OCI-LY3 (cell line): ENCODE data around the gene BRD4.

ENCODE experiments used
- H2AFZ ChIP-seq: fragments of 200-600, 300-600 bp; shearing (Covaris generic); 2 replicates; pipeline ENCODE4 v1.6.0; 2014; ENCODE audit warnings: antibody characterized with exemption, low read depth, low read length
- H3K27ac ChIP-seq: fragments of 200-600, 300-600 bp; sonication (generic); 2 replicates; pipeline ENCODE4 v1.5.1; 2014; ENCODE audit warnings: mild to moderate bottlenecking, low read length, moderate library complexity, mixed read lengths
- H3K27me3 ChIP-seq: fragments of 200-600, 300-600 bp; sonication (generic); 2 replicates; pipeline ENCODE4 v1.6.1; 2014; ENCODE audit warnings: low read depth, low read length, mixed read lengths
- H3K36me3 ChIP-seq: fragments of 200-600, 300-600 bp; sonication (generic); replicated peaks from 2 replicates; pipeline ENCODE3; 2014; ENCODE audit warnings: low read depth, low read length, mixed read lengths
- H3K4me1 ChIP-seq: fragments of 300-600, 200-600 bp; sonication (generic); 2 replicates; pipeline ENCODE4 v1.6.1; 2014; ENCODE audit warnings: low read length, mixed read lengths
- H3K4me2 ChIP-seq: fragments of 200-600, 300-600 bp; sonication (generic); 2 replicates; pipeline ENCODE4 v1.6.1; 2014; ENCODE audit warnings: low read length, mixed read lengths
- H3K4me3 ChIP-seq: fragments of 300-600, 200-600 bp; sonication (generic); 2 replicates; pipeline ENCODE4 v1.5.1; 2014; ENCODE audit warnings: antibody characterized with exemption, mild to moderate bottlenecking, low read length, moderate library complexity
- H3K79me2 ChIP-seq: fragments of 300-600, 200-600 bp; shearing (Covaris generic); 2 replicates; pipeline ENCODE4 v1.6.1; 2014; ENCODE audit warnings: mild to moderate bottlenecking, low read length, mixed read lengths
- H3K9ac ChIP-seq: fragments of 300-600, 200-600 bp; shearing (Covaris generic); 2 replicates; pipeline ENCODE4 v1.6.0; 2014; ENCODE audit warnings: mild to moderate bottlenecking, low read length, moderate library complexity
- H3K9me3 ChIP-seq: fragments of 200-600, 300-600 bp; shearing (Covaris generic); 2 replicates; pipeline ENCODE4 v1.6.1; 2014; ENCODE audit warnings: low read length, mixed read lengths; ENCODE audit not compliant: insufficient read depth
- H4K20me1 ChIP-seq: fragments of 200-600, 300-600 bp; sonication (generic); 2 replicates; pipeline ENCODE4 v1.6.1; 2016; ENCODE audit warnings: low read length, mixed read lengths; ENCODE audit not compliant: insufficient read depth
- EZH2phosphoT487 ChIP-seq: fragments of 200-600 bp; shearing (Covaris generic); IDR thresholded peaks from 2 replicates; pipeline ENCODE4 v1.6.1; 2018; ENCODE audit warnings: antibody characterized with exemption, mixed run types, low read depth
- TF ChIP-seq, protein P1 (sequence below): fragments of 200-600, 300-600 bp; sonication (generic); IDR thresholded peaks from 2 replicates; pipeline ENCODE4 v1.5.1; 2014; ENCODE audit warnings: antibody characterized with exemption, low read length, low read depth

BRD4 gene

DNA sequence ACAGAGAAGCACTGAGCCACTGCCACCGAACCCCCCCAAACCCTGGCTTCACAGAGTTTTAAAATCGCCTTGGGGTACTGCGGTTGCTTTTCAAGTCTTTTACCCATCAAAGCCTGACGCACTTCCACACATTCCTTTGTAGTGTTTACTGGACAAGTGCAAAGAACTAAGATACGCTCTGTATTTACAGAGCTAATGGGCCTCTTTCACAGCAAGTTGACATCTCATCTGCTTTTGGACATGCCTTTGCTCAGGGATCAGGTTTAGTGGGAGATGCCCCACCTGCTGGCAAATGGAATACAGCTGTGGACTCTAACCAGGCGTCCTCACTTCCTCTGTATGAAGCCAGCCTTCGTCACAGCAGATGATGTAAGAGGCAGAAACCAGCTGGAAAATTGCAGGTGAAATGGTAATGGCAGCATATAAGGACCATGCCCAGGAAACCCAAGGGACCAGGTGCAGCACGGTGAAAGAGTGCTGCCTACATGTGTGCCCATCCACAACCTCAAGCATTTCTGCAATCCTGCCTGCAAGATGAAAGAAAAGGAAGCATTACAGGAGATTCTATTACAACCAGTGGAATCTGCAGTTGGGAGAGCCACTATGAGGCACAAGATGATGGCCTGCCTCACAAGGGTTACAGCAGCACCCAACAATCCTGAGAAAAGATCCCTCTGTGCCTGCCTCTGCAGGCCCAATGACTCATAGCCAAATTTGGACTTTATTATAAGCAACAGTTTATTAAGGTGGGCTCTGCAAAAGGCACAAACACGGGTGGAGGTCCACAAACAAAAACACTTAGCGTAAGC is 34.7 kb downstream of the BRD4 start:
- no peak overlapping the region for H2AFZ ChIP-seq
- H3K27ac ChIP-seq: no peak overlapping the region
- no peak overlapping the region for H3K4me2 ChIP-seq
- H3K79me2 ChIP-seq: peaks cover 100% of the 10 kb centered on the region
- no peak for TF ChIP-seq EZH2phosphoT487
- TF ChIP-seq, protein P1, sequence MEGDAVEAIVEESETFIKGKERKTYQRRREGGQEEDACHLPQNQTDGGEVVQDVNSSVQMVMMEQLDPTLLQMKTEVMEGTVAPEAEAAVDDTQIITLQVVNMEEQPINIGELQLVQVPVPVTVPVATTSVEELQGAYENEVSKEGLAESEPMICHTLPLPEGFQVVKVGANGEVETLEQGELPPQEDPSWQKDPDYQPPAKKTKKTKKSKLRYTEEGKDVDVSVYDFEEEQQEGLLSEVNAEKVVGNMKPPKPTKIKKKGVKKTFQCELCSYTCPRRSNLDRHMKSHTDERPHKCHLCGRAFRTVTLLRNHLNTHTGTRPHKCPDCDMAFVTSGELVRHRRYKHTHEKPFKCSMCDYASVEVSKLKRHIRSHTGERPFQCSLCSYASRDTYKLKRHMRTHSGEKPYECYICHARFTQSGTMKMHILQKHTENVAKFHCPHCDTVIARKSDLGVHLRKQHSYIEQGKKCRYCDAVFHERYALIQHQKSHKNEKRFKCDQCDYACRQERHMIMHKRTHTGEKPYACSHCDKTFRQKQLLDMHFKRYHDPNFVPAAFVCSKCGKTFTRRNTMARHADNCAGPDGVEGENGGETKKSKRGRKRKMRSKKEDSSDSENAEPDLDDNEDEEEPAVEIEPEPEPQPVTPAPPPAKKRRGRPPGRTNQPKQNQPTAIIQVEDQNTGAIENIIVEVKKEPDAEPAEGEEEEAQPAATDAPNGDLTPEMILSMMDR: no peak
- peaks cover 16% of the 10 kb centered on the region; the same call in 1 of the 2 replicates for H3K4me1 ChIP-seq
- H3K9ac ChIP-seq: no peak overlapping the region
- H3K36me3 ChIP-seq: peaks cover 29% of the 10 kb centered on the region
- peaks cover 98% of the 10 kb centered on the region for H4K20me1 ChIP-seq
- no peak overlapping the region for H3K4me3 ChIP-seq
- no peaks in the 10 kb centered on the region for H3K27me3 ChIP-seq
- H3K9me3 ChIP-seq: no peaks in the 10 kb centered on the region

DNA sequence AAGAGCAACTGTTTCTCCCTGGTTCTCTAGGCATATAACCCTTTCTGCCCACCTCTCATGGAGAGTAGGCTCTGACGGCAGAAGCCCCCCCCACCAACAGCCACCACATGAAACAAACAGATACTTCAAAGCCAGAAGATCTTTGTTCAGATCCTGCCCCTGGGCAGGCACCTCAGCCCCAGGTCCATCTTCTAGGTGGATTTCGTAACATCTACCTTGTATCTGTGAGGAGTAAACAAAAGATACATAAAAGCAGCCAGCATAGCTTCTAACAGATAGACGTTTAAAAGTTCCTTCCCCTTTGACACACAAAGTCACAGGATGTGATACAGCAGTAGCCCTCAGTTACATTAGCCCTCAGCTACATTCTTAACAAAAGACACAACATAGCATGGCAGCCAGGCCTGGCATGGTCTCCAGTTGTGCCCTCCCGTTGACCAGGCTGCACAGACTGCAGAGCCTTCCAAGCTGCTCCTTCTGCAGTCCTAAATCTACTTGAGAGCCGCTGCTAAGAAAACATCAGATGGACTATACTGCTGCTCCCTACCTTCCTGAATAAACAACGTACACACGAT is 35.4 kb downstream of the BRD4 start:
- Histone ChIP-seq H3K9me3 (no peaks in the 10 kb centered on the region), H3K4me3 (no peak overlapping the region), H3K27me3 (no peaks in the 10 kb centered on the region), H4K20me1 (peaks cover 97% of the 10 kb centered on the region), H3K36me3 (peaks cover 31% of the 10 kb centered on the region), H3K9ac (no peak overlapping the region), H2AFZ (no peak overlapping the region), H3K79me2 (peaks cover 99% of the 10 kb centered on the region), H3K4me1 (peaks cover 20% of the 10 kb centered on the region), H3K4me2 (no peak overlapping the region), H3K27ac (no peak overlapping the region)
- TF ChIP-seq EZH2phosphoT487: no peak
- TF ChIP-seq, protein P1: no peak

DNA sequence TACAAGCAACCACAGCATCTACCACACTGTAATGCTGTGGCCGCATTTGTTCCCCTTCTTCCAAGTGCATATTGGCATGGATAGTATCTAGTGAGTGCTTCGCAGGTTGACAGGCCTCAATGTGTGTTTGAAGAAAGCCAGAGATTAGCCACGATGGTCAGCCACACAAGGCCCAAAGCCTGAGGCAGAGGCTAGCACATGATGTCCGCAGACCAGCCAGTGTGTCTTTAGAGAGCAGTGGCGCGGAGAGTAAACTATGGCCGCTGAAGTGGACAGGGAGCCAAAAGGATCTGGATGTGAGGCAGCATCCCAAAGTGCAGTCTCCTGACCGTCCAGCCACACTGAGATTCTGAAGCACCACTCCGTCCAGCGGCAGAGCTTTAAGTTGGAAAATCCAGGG is 36.0 kb downstream of the BRD4 start:
- Histone ChIP-seq H3K36me3 (peaks cover 31% of the 10 kb centered on the region), H2AFZ (no peak overlapping the region), H3K4me3 (no peak overlapping the region), H3K27me3 (no peaks in the 10 kb centered on the region), H3K4me1 (peaks cover 26% of the 10 kb centered on the region), H4K20me1 (peaks cover 98% of the 10 kb centered on the region), H3K4me2 (no peak overlapping the region), H3K79me2 (peaks cover 99% of the 10 kb centered on the region), H3K9ac (no peak overlapping the region), H3K27ac (no peak overlapping the region), H3K9me3 (no peaks in the 10 kb centered on the region)
- TF ChIP-seq, protein P1: no peak
- TF ChIP-seq EZH2phosphoT487: no peak

DNA sequence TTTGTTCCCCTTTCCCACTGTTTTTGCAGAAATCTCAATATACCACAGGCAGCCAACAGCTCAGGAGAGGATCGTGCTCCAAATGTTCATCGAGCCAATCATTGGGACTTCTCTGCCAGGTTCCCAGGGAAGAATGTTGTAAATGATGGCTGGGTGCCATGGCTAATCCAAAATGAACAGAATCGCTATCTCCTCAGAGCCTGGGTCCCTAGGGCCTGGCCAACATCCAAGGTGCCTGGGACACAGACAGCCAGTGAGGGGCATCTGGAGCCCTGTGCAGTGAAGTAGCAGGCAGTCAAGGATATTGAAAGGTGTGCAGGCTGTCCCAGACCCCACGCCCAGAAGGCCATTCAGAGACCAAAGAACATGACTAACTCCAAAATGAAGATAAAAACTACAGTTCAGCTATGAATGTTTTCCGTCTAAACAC is 37.8 kb downstream of the BRD4 start:
- peaks cover 31% of the 10 kb centered on the region for H3K36me3 ChIP-seq
- H4K20me1 ChIP-seq: peaks cover 99% of the 10 kb centered on the region
- H3K4me1 ChIP-seq: peaks cover 32% of the 10 kb centered on the region
- no peak overlapping the region for H3K4me2 ChIP-seq
- no peak overlapping the region for H3K9ac ChIP-seq
- no peaks in the 10 kb centered on the region for H3K27me3 ChIP-seq
- H3K27ac ChIP-seq: no peak overlapping the region
- H2AFZ ChIP-seq: no peak overlapping the region
- H3K79me2 ChIP-seq: peaks cover 99% of the 10 kb centered on the region
- H3K9me3 ChIP-seq: no peaks in the 10 kb centered on the region
- no peak for TF ChIP-seq EZH2phosphoT487
- TF ChIP-seq, protein P1: no peak
- no peak overlapping the region for H3K4me3 ChIP-seq
